Tibial artery (tissue), 4 donors: ENCODE results near the gene CAMTA1.

ENCODE experiments used
- DNase-seq, 2 donors: peaks; one replicate each; pipeline ENCODE4 v3.0.0-alpha.2; 2019
- H3K27ac ChIP-seq, 2 donors: fragments of 200-600 bp; sonication (generic) in 1 of 2; 1 replicate in 1 of 2; 2 replicates in 1 of 2; pipeline ENCODE4 v1.5.1; 2018 to 2019; ENCODE audit warnings: mild to moderate bottlenecking in 1 of 2
- H3K27me3 ChIP-seq, 2 donors: fragments of 200-600 bp; sonication (generic) in 1 of 2; one replicate each; pipeline versions ENCODE4 v1.5.1 to v1.6.0; 2016 to 2019
- H3K36me3 ChIP-seq, 3 donors: fragments of 200-600 bp; sonication (generic) in 2 of 3; one replicate each; pipeline ENCODE4 v1.5.1; 2016 to 2019; ENCODE audit warnings: mild to moderate bottlenecking in 2 of 3
- H3K4me1 ChIP-seq, 4 donors: fragments of 200-600 bp; sonication (generic) in 2 of 4; 1 replicate in 3 of 4; 2 replicates in 1 of 4; pipeline ENCODE4 v1.5.1; 2016 to 2019
- H3K4me3 ChIP-seq, 2 donors: fragments of 200-600 bp; sonication (generic) in 1 of 2; 1 replicate in 1 of 2; 2 replicates in 1 of 2; pipeline ENCODE4 v1.5.1; 2018 to 2019; ENCODE audit warnings: mild to moderate bottlenecking in 2 of 2
- H3K9me3 ChIP-seq, 3 donors: fragments of 200-600 bp; sonication (generic) in 1 of 3; one replicate each; pipeline ENCODE4 v1.5.1; 2016 to 2019
- CTCF ChIP-seq, 2 experiments: fragments of 200-600 bp in 1 of 2; fragments of 450-650 bp in 1 of 2; IDR thresholded peaks; one replicate each; pipeline ENCODE4 v1.5.1; 2017 to 2019; ENCODE audit warnings: antibody characterized with exemption in 2 of 2, mild to moderate bottlenecking in 1 of 2, moderate library complexity in 1 of 2
- intact Hi-C: fragments of 100-400 bp; cut with DNase I; formaldehyde crosslinking; loops from one replicate; pipeline ENCODE4 v1.15.0; 2023; ENCODE audit warnings: low total_unique reads

The CAMTA1 gene

GRCh38 chr1:6813165-6813564, 27.9 kb downstream of the CAMTA1 start:
- no peaks in the 10 kb centered on the region for H3K36me3 ChIP-seq
- intact Hi-C loops, result no loop called here
- peaks cover 0 to 45% (median 9%) of the 10 kb centered on the region in 4 donors for H3K4me1 ChIP-seq
- H3K27ac ChIP-seq, result no peak overlapping the region
- H3K27me3 ChIP-seq, result no peaks in the 10 kb centered on the region
- no peaks in the 10 kb centered on the region for H3K9me3 ChIP-seq
- no peak for DNase-seq
- TF ChIP-seq CTCF (IDR thresholded peaks at IDR 0.05), result no peak
- no peak overlapping the region for H3K4me3 ChIP-seq

GRCh38 chr1:6815726-6816125, 30.5 kb downstream of the CAMTA1 start:
- Histone ChIP-seq H3K27me3 (no peaks in the 10 kb centered on the region), H3K36me3 (no peaks in the 10 kb centered on the region), H3K4me3 (no peak overlapping the region), H3K4me1 (peaks cover 0 to 53% (median 13%) of the 10 kb centered on the region in 4 donors), H3K9me3 (no peaks in the 10 kb centered on the region), H3K27ac (no peak overlapping the region)
- intact Hi-C loops, result no loop called here
- DNase-seq, result no peak
- TF ChIP-seq CTCF (IDR thresholded peaks at IDR 0.05), result no peak

- no peak overlapping the region for H3K4me3 ChIP-seq
- H3K27me3 ChIP-seq, result no peaks in the 10 kb centered on the region
- no peaks in the 10 kb centered on the region for H3K36me3 ChIP-seq
- H3K9me3 ChIP-seq, result no peaks in the 10 kb centered on the region
- peaks cover 0 to 67% (median 21%) of the 10 kb centered on the region in 4 donors for H3K4me1 ChIP-seq
- TF ChIP-seq CTCF (IDR thresholded peaks at IDR 0.05), result no peak
- intact Hi-C loops, result no loop called here
- no peak for DNase-seq
- H3K27ac ChIP-seq, result peak overlapping the region; percentile 12 to 27
Measured at GRCh38 chr1:6819246-6820040, 34.2 kb downstream of the CAMTA1 start.

GRCh38 chr1:6820899-6821298, 35.6 kb downstream of the CAMTA1 start:
- TF ChIP-seq CTCF (IDR thresholded peaks at IDR 0.05), result no peak

GRCh38 chr1:6822530-6823359, 37.5 kb downstream of the CAMTA1 start:
- Histone ChIP-seq H3K36me3 (no peaks in the 10 kb centered on the region), H3K27me3 (no peaks in the 10 kb centered on the region), H3K27ac (peak overlapping the region; percentile 72 to 79), H3K9me3 (no peaks in the 10 kb centered on the region), H3K4me1 (peaks cover 0 to 95% (median 39%) of the 10 kb centered on the region in 4 donors), H3K4me3 (no peak overlapping the region)
- TF ChIP-seq CTCF (IDR thresholded peaks at IDR 0.05), result no peak
- intact Hi-C loops, result no loop called here
- no peak for DNase-seq

More at GRCh38 chr1:6820899-6821298, 35.6 kb downstream of the CAMTA1 start:
- Histone ChIP-seq H3K9me3 (no peaks in the 10 kb centered on the region), H3K4me3 (no peak overlapping the region), H3K27me3 (no peaks in the 10 kb centered on the region), H3K36me3 (no peaks in the 10 kb centered on the region), H3K4me1 (peaks cover 0 to 81% (median 27%) of the 10 kb centered on the region in 4 donors), H3K27ac (peak overlapping the region in 1 of 2 donors; percentile 27)
- intact Hi-C loops, result no loop called here
- DNase-seq, result no peak
